Brain microvascular endothelial cell (primary cell): ENCODE data around the gene ACAD9.

ENCODE experiments used
- DNase-seq: peaks from one replicate; pipeline ENCODE4 v3.0.0-alpha.2; 2020
- H3K27ac ChIP-seq: fragments of 250-450 bp; sonication (Bioruptor Pico); 2 replicates; pipeline ENCODE4 v1.5.1; 2020; ENCODE audit warnings: mild to moderate bottlenecking, moderate library complexity
- H3K27me3 ChIP-seq: fragments of 250-450 bp; sonication (Bioruptor Pico); replicated peaks from 2 replicates; pipeline ENCODE4 v1.5.1; 2020; ENCODE audit warnings: mild to moderate bottlenecking
- H3K36me3 ChIP-seq: fragments of 250-450 bp; sonication (Bioruptor Pico); replicated peaks from 2 replicates; pipeline ENCODE4 v1.5.1; 2020; ENCODE audit warnings: mild to moderate bottlenecking
- H3K4me3 ChIP-seq: 2 replicates; pipeline ENCODE4 v1.5.1; 2011; ENCODE audit warnings: low read depth, mild to moderate bottlenecking, control low read depth, low read length, moderate library complexity
- in situ Hi-C: cut with HindIII; loops from 2 replicates; pipeline ENCODE4 v1.10.0; 2017; ENCODE audit warnings: low sequenced_read_pairs, low pct_ligation_motif_present
- TF ChIP-seq, protein P1 (sequence below): IDR thresholded peaks from 2 replicates; pipeline ENCODE4 v1.5.1; 2011; ENCODE audit warnings: low read depth, mild to moderate bottlenecking, moderate library complexity, low read length, control low read depth, inconsistent platforms; ENCODE audit errors: missing control alignments

ACAD9 gene

GRCh38 chr3:128933213-128933921 lies 53.9 kb downstream of the ACAD9 start:
- in situ Hi-C loops: no loop called here
- no peak overlapping the region for H3K4me3 ChIP-seq
- H3K27ac ChIP-seq: no peak overlapping the region
- no peaks in the 10 kb centered on the region for H3K27me3 ChIP-seq
- no peak for DNase-seq
- H3K36me3 ChIP-seq: no peaks in the 10 kb centered on the region
- TF ChIP-seq, protein P1, sequence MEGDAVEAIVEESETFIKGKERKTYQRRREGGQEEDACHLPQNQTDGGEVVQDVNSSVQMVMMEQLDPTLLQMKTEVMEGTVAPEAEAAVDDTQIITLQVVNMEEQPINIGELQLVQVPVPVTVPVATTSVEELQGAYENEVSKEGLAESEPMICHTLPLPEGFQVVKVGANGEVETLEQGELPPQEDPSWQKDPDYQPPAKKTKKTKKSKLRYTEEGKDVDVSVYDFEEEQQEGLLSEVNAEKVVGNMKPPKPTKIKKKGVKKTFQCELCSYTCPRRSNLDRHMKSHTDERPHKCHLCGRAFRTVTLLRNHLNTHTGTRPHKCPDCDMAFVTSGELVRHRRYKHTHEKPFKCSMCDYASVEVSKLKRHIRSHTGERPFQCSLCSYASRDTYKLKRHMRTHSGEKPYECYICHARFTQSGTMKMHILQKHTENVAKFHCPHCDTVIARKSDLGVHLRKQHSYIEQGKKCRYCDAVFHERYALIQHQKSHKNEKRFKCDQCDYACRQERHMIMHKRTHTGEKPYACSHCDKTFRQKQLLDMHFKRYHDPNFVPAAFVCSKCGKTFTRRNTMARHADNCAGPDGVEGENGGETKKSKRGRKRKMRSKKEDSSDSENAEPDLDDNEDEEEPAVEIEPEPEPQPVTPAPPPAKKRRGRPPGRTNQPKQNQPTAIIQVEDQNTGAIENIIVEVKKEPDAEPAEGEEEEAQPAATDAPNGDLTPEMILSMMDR: no peak

DNA sequence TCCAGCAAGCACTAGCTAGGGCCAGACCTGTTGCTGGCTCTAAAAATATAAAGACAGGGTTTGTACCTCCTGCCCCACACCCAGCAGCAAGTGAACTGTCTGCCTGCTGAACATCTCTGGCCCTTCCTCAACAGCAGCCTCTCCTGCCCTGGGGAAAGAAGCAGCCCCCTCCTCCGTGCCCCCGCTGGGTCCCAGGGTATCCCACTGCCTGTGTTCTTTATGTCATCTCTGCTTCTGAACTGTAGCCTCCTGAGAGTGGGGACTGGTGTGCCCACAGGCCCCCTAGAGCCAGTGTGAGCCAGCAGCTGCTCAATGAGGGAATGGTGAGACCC lies 54.5 kb downstream of the ACAD9 start:
- Histone ChIP-seq H3K36me3 (no peaks in the 10 kb centered on the region), H3K27me3 (no peaks in the 10 kb centered on the region), H3K27ac (no peak overlapping the region), H3K4me3 (no peak overlapping the region)
- in situ Hi-C loops: no loop called here
- TF ChIP-seq, protein P1: no peak
- DNase-seq: no peak

DNA sequence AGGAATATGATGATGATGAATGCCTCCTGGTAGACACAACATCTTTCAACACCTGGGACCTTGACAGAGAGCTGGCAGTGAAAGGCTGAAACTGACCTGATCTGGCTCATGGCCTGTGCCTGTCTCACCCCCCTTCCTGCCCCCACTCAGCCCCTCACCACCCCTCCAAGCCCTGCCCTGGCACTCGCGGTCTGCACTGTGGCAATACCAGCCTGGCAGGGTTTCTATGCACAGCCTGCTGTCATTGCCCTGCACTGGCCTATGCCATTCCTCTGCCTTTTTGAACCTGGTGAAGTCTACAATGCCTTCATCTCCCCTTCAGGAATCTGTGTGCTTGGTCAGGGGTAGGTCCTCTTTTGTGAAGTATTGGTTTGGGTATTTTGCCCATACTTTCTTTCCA lies 56.5 kb downstream of the ACAD9 start:
- TF ChIP-seq, protein P1: no peak
- no peak for DNase-seq
- Histone ChIP-seq H3K36me3 (no peaks in the 10 kb centered on the region), H3K4me3 (no peak overlapping the region), H3K27ac (no peak overlapping the region), H3K27me3 (no peaks in the 10 kb centered on the region)
- in situ Hi-C loops: no loop called here

GRCh38 chr3:128936341-128936740 lies 56.9 kb downstream of the ACAD9 start:
- H3K4me3 ChIP-seq: no peak overlapping the region
- H3K27me3 ChIP-seq: no peaks in the 10 kb centered on the region
- DNase-seq: no peak
- no peaks in the 10 kb centered on the region for H3K36me3 ChIP-seq
- in situ Hi-C loops: no loop called here
- TF ChIP-seq, protein P1: no peak
- H3K27ac ChIP-seq: no peak overlapping the region

DNA sequence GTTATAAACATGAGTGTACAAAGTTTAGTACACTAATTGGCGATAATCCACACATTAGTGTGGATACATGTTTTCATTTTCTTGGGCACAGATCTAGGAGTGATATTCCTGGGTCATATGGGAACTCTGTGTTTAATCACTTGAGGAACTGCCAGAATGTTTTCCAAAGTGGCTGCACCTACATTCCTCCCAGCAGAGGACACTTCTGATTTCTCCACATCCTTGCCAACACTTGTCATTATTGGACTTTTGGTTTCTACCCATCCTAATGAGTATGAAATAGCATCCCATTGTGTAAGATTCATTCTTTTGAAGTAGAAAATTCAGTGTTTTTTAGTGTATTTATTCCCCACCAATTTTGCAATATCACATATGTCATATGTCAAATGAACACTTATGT lies 60.8 kb downstream of the ACAD9 start:
- in situ Hi-C loops: no loop called here
- no peak for DNase-seq
- H3K27ac ChIP-seq: no peak overlapping the region
- TF ChIP-seq, protein P1: no peak
- H3K4me3 ChIP-seq: no peak overlapping the region
- no peaks in the 10 kb centered on the region for H3K27me3 ChIP-seq
- no peaks in the 10 kb centered on the region for H3K36me3 ChIP-seq
